Choroid plexus epithelial cell (primary cell): Measurements from ENCODE around the gene GABRA5.

ENCODE experiments used
- DNase-seq: peaks from one replicate; pipeline ENCODE4 v3.0.0-alpha.2; 2010; ENCODE audit warnings: low read depth
- H3K4me3 ChIP-seq: 2 replicates; pipeline ENCODE4 v1.5.1; 2011; ENCODE audit warnings: low read depth, mild to moderate bottlenecking, control low read depth, low read length, moderate library complexity
- CTCF ChIP-seq: conservative IDR thresholded peaks from 2 replicates; pipeline ENCODE4 v1.5.1; 2011; ENCODE audit warnings: low read depth, mild to moderate bottlenecking, control low read depth, inconsistent platforms, low read length, moderate library complexity

GABRA5 gene

GRCh38 chr15:26967719-26968269, 100.9 kb downstream of the GABRA5 start:
- TF ChIP-seq CTCF, result no peak
- H3K4me3 ChIP-seq, result no peak overlapping the region
- DNase-seq, result no peak

- no peak for DNase-seq
- no peak overlapping the region for H3K4me3 ChIP-seq
- TF ChIP-seq CTCF, result no peak
These were observed 101.9 kb downstream of the GABRA5 start for GRCh38 chr15:26968806-26969205.

GRCh38 chr15:26970712-26971210, 103.9 kb downstream of the GABRA5 start, which contains the start of gene GABRG3:
TSS of gene GABRG3 (plus strand) at chr15:26971181.
- no peak for DNase-seq
- no peak for TF ChIP-seq CTCF
- H3K4me3 ChIP-seq, result no peak within 1 kb of the TSS

GRCh38 chr15:26971271-26972018, 104.6 kb downstream of the GABRA5 start:
- H3K4me3 ChIP-seq, result no peak overlapping the region
- TF ChIP-seq CTCF, result no peak
- DNase-seq, result no peak

- no peak for TF ChIP-seq CTCF
- DNase-seq, result no peak
- H3K4me3 ChIP-seq, result no peak overlapping the region
These were observed 105.8 kb downstream of the GABRA5 start for GRCh38 chr15:26972636-26973035.

- no peak overlapping the region for H3K4me3 ChIP-seq
- peak; percentile 49 for TF ChIP-seq CTCF
- DNase-seq, result peak; percentile 37
These were observed 107.4 kb downstream of the GABRA5 start for GRCh38 chr15:26974120-26974780.

- no peak overlapping the region for H3K4me3 ChIP-seq
- DNase-seq, result no peak
- TF ChIP-seq CTCF, result no peak
These were observed 114.6 kb downstream of the GABRA5 start for GRCh38 chr15:26981492-26981891.
